Measurements from ENCODE around the gene CIAPIN1.
A peak's percentile ranks its signal among the peaks of the same experiment; 100 is the strongest.

The CIAPIN1 gene

DNA sequence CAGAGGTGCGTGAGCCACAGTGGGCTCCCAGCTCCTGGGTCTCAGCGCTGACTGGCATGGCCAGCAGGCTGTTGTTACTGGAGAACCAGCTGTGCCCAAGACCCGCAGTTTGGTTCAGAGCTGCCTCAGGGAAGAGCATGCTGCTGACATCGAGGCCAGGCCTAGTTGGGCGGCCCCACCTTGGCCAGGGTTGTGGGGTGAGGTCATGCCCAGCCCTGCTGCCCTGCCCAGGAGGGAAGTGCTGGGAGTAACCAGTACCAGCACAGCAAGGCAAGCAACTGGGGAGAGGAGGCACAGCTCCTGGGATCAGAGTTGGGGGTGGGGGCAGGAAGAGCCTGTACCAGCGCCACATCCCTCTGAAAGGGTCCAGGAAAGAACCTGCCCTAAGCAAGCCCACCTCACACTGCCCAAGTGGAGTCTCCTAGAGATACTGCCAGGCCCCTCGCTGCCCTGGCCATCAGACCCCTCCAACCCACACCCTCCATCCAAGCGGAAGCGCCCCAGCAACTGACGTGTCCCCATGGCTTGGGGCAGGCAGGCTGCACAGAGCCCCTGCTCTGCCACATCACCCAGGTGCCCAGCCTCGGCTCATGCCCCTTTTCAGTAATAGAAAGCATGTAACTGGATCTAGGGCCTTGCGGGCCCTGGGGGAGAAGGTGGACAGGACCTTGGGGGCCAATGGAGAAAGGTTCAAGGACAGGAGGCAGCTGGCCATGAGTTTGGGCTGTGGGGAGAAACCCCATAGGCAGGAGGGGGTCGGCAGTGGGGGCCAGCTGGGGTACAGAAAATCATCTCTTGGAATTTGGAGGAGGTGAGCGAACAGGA lies 38.1 kb upstream of the CIAPIN1 start:
- H3K4me3 ChIP-seq (ENCODE audit: low read depth, low read length) = peak overlapping the region; percentile 65
- DNase-seq (ENCODE audit: low read depth) = no peak
- TF ChIP-seq, protein P1, sequence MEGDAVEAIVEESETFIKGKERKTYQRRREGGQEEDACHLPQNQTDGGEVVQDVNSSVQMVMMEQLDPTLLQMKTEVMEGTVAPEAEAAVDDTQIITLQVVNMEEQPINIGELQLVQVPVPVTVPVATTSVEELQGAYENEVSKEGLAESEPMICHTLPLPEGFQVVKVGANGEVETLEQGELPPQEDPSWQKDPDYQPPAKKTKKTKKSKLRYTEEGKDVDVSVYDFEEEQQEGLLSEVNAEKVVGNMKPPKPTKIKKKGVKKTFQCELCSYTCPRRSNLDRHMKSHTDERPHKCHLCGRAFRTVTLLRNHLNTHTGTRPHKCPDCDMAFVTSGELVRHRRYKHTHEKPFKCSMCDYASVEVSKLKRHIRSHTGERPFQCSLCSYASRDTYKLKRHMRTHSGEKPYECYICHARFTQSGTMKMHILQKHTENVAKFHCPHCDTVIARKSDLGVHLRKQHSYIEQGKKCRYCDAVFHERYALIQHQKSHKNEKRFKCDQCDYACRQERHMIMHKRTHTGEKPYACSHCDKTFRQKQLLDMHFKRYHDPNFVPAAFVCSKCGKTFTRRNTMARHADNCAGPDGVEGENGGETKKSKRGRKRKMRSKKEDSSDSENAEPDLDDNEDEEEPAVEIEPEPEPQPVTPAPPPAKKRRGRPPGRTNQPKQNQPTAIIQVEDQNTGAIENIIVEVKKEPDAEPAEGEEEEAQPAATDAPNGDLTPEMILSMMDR (IDR thresholded peaks at IDR 0.05; ENCODE audit: low read depth, low read length, missing control alignments) = no peak
- in situ Hi-C loops (cut with HindIII; ENCODE audit: low sequenced_read_pairs) = loop anchor here (5.0 kb wide), 1 partner anchor 42 kb away; no protein-coding TSS in a partner anchor

DNA sequence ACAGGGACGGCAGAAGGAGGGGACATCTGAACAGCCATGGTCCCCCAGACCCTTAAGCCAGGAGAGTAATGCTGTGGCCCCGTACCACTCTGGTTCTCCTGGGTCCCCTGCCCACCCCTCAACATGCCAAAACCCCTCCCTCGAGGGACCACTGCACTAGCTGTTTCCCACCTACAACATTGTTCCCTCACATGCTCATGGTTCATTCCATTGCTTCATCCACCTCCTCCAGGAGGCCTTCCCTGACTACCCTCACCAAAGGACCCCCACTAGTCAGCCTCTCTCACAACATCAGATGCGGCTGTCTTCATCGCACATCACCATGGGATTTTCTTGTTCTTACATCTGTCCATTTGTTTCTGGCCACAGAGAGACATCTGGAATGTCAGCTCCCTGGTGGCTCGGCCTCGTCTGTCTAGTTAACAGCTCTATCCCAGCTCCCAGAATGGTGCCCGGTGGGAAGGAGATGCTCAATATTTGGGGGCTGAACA lies 37.4 kb upstream of the CIAPIN1 start:
- TF ChIP-seq, protein P1 (IDR thresholded peaks at IDR 0.05; ENCODE audit: low read depth, low read length, missing control alignments) = no peak
- no peak for DNase-seq (ENCODE audit: low read depth)
- no peak overlapping the region for H3K4me3 ChIP-seq (ENCODE audit: low read depth, low read length)
- in situ Hi-C loops (cut with HindIII; ENCODE audit: low sequenced_read_pairs) = loop anchor here (5.0 kb wide), 1 partner anchor 43 kb away; no protein-coding TSS in a partner anchor

DNA sequence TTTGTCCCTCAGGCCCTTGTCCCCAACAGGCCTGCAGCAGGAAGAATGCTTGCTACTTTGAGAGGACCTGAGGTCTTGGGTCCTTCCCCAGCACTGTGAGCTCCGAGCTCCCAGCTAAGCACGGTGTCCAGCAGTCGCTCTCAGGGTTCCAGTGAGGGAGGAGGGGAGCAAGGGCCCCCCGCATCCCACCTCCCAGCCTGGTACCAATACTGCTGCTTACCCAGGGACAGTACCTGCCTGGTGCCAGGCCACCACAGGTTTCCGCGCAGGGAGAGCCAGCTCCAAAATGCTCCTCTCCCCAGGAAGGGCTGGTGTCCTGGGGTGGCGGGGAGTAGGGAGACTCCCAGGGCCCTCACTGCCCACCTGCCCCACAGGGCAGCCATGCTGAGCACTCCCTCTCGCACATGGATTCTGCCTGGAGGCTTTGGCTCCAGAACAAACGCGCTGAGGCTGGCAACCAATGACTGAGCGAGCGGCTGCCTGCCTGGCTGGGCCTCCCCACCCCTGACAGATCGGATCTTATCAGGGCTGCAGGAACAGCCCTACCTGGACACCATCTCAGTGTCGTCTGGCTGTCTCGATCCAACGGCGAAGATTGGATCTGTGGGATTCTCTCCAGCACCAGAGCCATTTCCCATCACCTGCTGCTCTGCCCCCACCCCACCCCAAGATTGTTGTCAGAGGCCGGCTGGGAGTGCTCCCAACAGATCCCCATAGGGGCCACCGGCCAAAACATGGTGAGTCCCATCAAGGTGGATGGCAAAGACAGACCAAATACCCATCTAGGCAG lies 36.7 kb upstream of the CIAPIN1 start:
- TF ChIP-seq, protein P1 (IDR thresholded peaks at IDR 0.05; ENCODE audit: low read depth, low read length, missing control alignments) = no peak
- no peak for DNase-seq (ENCODE audit: low read depth)
- in situ Hi-C loops (cut with HindIII; ENCODE audit: low sequenced_read_pairs) = no loop called here
- H3K4me3 ChIP-seq (ENCODE audit: low read depth, low read length) = no peak overlapping the region

DNA sequence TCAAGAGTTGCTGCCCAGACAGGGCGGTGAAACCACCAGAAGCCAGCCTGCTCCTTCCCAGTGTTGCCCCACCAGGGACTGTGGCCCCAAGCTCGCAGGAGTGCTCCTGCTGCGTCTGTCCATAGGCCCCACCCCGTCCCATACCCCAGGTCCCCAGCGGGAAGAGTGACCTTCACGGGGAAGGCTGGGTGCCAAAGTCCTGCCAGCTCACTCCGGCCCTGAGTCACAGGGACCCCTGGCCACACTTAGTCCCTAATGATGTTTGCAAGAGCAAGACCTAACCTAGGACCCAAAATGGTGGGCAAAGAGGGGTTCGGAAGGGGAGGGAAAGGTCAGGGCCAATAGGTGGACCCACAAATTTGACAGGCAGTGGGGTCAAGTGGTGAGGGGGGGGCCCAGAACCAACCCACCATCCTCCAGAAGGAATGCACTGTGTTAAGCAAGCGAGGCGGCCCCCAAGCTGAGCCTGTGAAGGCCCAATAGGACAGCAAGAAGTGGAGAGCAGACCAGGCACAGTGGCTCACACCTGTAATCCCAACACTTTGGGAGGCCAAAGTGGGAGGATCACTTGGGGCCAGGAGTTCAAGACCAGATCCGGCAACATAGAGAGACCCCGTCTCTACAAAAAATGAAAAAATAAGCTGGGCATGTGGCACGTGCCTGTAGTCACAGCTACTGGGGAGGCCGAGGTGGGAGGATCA lies 35.8 kb upstream of the CIAPIN1 start:
- no peak for DNase-seq (ENCODE audit: low read depth)
- TF ChIP-seq, protein P1 (IDR thresholded peaks at IDR 0.05; ENCODE audit: low read depth, low read length, missing control alignments) = no peak
- no peak overlapping the region for H3K4me3 ChIP-seq (ENCODE audit: low read depth, low read length)
- in situ Hi-C loops (cut with HindIII; ENCODE audit: low sequenced_read_pairs) = no loop called here

DNA sequence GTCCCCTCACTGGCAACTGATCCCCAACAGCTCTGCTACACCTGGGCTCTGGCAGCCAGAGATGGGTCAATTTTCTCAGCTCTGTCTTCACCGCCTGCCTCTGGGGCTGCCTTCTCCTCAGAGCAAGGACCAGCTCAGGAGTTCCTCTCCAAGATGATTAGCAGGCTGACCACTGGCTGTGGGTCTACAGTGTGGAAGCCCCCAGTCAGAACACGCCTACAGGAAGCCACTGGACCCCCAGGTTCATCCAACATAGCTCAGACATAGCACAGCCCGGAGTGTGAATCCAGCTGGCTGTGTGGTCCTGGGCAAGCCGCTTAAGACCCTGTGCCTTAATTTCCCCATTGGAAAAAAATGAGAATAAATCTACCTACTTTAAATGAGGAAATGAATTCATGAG lies 34.2 kb upstream of the CIAPIN1 start:
- DNase-seq (ENCODE audit: low read depth) = no peak
- in situ Hi-C loops (cut with HindIII; ENCODE audit: low sequenced_read_pairs) = no loop called here
- no peak overlapping the region for H3K4me3 ChIP-seq (ENCODE audit: low read depth, low read length)
- TF ChIP-seq, protein P1 (IDR thresholded peaks at IDR 0.05; ENCODE audit: low read depth, low read length, missing control alignments) = no peak

DNA sequence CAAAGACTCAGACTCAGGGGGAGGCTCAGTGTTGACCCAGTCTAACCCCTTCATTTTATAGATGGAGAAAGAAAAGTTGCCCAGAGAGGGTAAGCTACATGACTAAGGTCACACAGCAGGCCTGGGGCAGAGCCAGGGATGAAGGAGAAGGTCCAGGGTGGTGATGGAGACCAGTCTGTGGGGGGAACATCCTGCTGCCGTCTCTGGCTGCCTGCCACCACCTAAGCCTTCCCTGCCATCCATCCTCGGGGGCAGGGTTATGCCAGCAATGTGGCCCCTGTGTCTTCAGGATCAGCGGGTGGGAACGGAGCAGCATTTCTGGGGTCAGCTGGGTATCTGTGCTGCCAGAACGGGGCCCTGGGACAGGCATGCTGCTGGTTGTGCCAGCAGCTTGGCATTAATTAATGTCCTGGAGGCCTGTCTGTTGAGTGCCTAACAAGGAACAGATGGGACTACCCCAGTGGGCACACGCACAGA lies 33.6 kb upstream of the CIAPIN1 start:
- in situ Hi-C loops (cut with HindIII; ENCODE audit: low sequenced_read_pairs) = no loop called here
- H3K4me3 ChIP-seq (ENCODE audit: low read depth, low read length) = no peak overlapping the region
- TF ChIP-seq, protein P1 (IDR thresholded peaks at IDR 0.05; ENCODE audit: low read depth, low read length, missing control alignments) = no peak
- no peak for DNase-seq (ENCODE audit: low read depth)

Measured in astrocyte of the cerebellum (primary cell).